Measurements from ENCODE around the gene FGF18. TPM values are rescaled to one million over a fixed set of nuclear protein-coding genes. Genes with fewer than 3 reads are reported as not detected.
"Not testable (repeated sequence)": the region's sequence is repeated elsewhere in the genome, so short reads cannot be mapped to it uniquely, and the experiment has no call there.

Gene FGF18
- total and polyA plus RNA-seq, 9 of the 15 experiments (the other 6 are each of a cell fraction or from before 2014, with no cell fraction given), result 0.05 to 0.18 (median 0.11) TPM; not detected in 6

DNA sequence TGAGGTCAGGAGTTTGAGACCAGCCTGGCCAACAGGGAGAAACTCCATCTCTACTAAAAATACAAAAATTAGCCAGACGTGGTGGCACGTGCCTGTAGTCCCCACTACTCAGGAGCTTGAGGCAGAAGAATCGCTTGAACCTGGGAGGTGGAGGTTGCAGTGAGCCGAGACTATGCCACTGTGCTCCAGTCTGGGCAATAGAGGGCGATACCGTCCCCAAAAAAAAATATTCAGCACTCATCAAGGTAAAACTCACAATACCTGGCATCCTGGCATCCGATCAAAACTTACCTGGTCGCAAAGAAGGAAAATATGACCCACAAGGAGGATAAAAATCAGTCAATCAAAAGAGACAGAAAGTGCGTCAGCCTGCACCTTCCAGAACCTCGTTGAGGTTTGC lies 48.6 kb upstream of the FGF18 start:
- H3K27me3 ChIP-seq (ENCODE audit: control insufficient read depth in 2 of 2, insufficient read depth in 2 of 2, low read length in 2 of 2), result peaks cover 16 to 46% of the 10 kb centered on the region in 2 experiments
- ATAC-seq, result 0 out of 3 replicates have a peak, but pooled peaks have one; percentile 33
- H3K36me3 ChIP-seq (ENCODE audit: control insufficient read depth, insufficient read depth, low read length); H3K79me2 ChIP-seq (ENCODE audit: control insufficient read depth, insufficient read depth, low read length); H3K4me2 ChIP-seq (ENCODE audit: insufficient read depth, low read length); H2AFZ ChIP-seq (ENCODE audit: low read depth, low read length); in situ Hi-C loops (cut with MboI); H3K4me1 ChIP-seq (replicated peaks in 1 of 2; ENCODE audit: control insufficient read depth in 2 of 2, insufficient read depth in 2 of 2, low read length in 2 of 2); POLR2A ChIA-PET; H3K9me3 ChIP-seq (replicated peaks; ENCODE audit: control insufficient read depth, insufficient read depth, low read depth, low read length); DNase-seq (ENCODE audit: extremely low read depth in 1 of 4, low spot score in 3 of 4); H3K9me1 ChIP-seq (ENCODE audit: control insufficient read depth, insufficient read depth, low read length); BruUV-seq (replicated peaks); H3K4me3 ChIP-seq; H4K20me1 ChIP-seq (replicated peaks; ENCODE audit: control insufficient read depth, insufficient read depth, low read length); intact Hi-C loops (cut with micrococcal nuclease); H3K9ac ChIP-seq (ENCODE audit: insufficient read depth in 1 of 2, low read depth in 2 of 2, low read length in 2 of 2); H3K27ac ChIP-seq (ENCODE audit: extremely low read depth, low read depth, low read length); FAIRE-seq: not testable (repeated sequence)
- TF ChIP-seq, protein P1, sequence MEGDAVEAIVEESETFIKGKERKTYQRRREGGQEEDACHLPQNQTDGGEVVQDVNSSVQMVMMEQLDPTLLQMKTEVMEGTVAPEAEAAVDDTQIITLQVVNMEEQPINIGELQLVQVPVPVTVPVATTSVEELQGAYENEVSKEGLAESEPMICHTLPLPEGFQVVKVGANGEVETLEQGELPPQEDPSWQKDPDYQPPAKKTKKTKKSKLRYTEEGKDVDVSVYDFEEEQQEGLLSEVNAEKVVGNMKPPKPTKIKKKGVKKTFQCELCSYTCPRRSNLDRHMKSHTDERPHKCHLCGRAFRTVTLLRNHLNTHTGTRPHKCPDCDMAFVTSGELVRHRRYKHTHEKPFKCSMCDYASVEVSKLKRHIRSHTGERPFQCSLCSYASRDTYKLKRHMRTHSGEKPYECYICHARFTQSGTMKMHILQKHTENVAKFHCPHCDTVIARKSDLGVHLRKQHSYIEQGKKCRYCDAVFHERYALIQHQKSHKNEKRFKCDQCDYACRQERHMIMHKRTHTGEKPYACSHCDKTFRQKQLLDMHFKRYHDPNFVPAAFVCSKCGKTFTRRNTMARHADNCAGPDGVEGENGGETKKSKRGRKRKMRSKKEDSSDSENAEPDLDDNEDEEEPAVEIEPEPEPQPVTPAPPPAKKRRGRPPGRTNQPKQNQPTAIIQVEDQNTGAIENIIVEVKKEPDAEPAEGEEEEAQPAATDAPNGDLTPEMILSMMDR (IDR thresholded peaks at IDR 0.05 in 2 of 3, conservative IDR thresholded peaks at IDR 0.05 in 1 of 3; ENCODE audit: insufficient read depth in 2 of 3, low read depth in 1 of 3, low read length in 3 of 3), result peak in 1 of 3 experiments; percentile 21; a peak in 1 of 6 replicates
- TF ChIP-seq RAD21 (CRISPR knock-in tag; conservative IDR thresholded peaks at IDR 0.05 in 1 of 2, IDR thresholded peaks at IDR 0.05 in 1 of 2), result 0 out of 4 replicates have a peak, but pooled peaks of 1 of the 2 experiments have one; percentile 11
- CTCF ChIA-PET (ENCODE audit: low intra/inter-chr PET ratio), result interaction anchor here (0.5 to 1.1 kb wide), 2 partner anchors 14 to 536 kb away, joined by 3 read pairs; no protein-coding TSS in a partner anchor
- WGBS (ENCODE audit: insufficient coverage, low coverage, missing lambda C conversion rate), result 3% methylated on average over 10 of the region's 10 CpGs

DNA sequence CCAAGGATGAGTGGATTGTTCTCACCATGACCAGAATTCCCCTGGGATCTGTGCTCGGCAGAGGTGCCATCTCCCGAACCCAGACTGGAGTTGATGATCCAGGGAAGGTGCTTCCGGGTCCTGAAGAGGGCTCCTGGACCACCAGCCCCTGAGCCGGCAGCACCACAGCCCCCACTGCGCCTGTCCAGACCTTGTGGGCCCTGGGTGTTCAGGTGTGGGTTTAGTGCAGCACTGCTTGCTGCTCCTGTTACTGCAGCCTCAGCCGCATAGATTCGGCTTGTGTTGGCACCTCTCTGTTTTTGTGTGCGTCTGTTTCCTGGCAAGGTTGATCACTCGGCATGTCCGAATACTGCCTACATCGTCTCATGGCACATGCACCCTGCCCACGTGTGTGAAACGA lies 48.1 kb upstream of the FGF18 start:
- no peak for DNase-seq (ENCODE audit: extremely low read depth in 1 of 4, low spot score in 3 of 4)
- Histone ChIP-seq H3K4me1 (replicated peaks in 1 of 2; ENCODE audit: control insufficient read depth in 2 of 2, insufficient read depth in 2 of 2, low read length in 2 of 2) (no peaks in the 10 kb centered on the region), H3K9me3 (replicated peaks; ENCODE audit: control insufficient read depth, insufficient read depth, low read depth, low read length) (no peaks in the 10 kb centered on the region), H3K9me1 (ENCODE audit: control insufficient read depth, insufficient read depth, low read length) (no peaks in the 10 kb centered on the region), H3K79me2 (ENCODE audit: control insufficient read depth, insufficient read depth, low read length) (no peaks in the 10 kb centered on the region), H3K27ac (ENCODE audit: extremely low read depth, low read depth, low read length) (no peak overlapping the region), H3K36me3 (ENCODE audit: control insufficient read depth, insufficient read depth, low read length) (no peaks in the 10 kb centered on the region), H3K9ac (ENCODE audit: insufficient read depth in 1 of 2, low read depth in 2 of 2, low read length in 2 of 2) (no peak overlapping the region), H2AFZ (ENCODE audit: low read depth, low read length) (no peak overlapping the region), H3K4me3 (no peak overlapping the region), H4K20me1 (replicated peaks; ENCODE audit: control insufficient read depth, insufficient read depth, low read length) (no peaks in the 10 kb centered on the region), H3K4me2 (ENCODE audit: insufficient read depth, low read length) (no peak overlapping the region), H3K27me3 (ENCODE audit: control insufficient read depth in 2 of 2, insufficient read depth in 2 of 2, low read length in 2 of 2) (peaks cover 13 to 41% of the 10 kb centered on the region in 2 experiments)
- POLR2A ChIA-PET, result no interaction called here
- intact Hi-C loops (cut with micrococcal nuclease) (no loop called here), in situ Hi-C loops (cut with MboI) (no loop called here)
- no peak for FAIRE-seq
- CTCF ChIA-PET (ENCODE audit: low intra/inter-chr PET ratio), result no interaction called here
- WGBS (ENCODE audit: insufficient coverage, low coverage, missing lambda C conversion rate), result 21% methylated on average over 13 of the region's 13 CpGs
- ATAC-seq, result peak; percentile 29; the same call in 2 of the 3 replicates
- no TSS peak for BruUV-seq (replicated peaks)
- TF ChIP-seq SOX6 (IDR thresholded peaks at IDR 0.05) (no peak), FOXA3 (CRISPR knock-in tag; conservative IDR thresholded peaks at IDR 0.05 in 1 of 2, IDR thresholded peaks at IDR 0.05 in 1 of 2) (no peak), GTF2A2 (tag; IDR thresholded peaks at IDR 0.05) (no peak), BCL6 (CRISPR knock-in tag; IDR thresholded peaks at IDR 0.05) (no peak), ZFP30 (CRISPR knock-in tag; IDR thresholded peaks at IDR 0.05; ENCODE audit: borderline replicate concordance) (no peak)
- TF ChIP-seq, protein P2, sequence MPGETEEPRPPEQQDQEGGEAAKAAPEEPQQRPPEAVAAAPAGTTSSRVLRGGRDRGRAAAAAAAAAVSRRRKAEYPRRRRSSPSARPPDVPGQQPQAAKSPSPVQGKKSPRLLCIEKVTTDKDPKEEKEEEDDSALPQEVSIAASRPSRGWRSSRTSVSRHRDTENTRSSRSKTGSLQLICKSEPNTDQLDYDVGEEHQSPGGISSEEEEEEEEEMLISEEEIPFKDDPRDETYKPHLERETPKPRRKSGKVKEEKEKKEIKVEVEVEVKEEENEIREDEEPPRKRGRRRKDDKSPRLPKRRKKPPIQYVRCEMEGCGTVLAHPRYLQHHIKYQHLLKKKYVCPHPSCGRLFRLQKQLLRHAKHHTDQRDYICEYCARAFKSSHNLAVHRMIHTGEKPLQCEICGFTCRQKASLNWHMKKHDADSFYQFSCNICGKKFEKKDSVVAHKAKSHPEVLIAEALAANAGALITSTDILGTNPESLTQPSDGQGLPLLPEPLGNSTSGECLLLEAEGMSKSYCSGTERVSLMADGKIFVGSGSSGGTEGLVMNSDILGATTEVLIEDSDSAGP (CRISPR knock-in tag; IDR thresholded peaks at IDR 0.05), result no peak
- TF ChIP-seq, protein P3, sequence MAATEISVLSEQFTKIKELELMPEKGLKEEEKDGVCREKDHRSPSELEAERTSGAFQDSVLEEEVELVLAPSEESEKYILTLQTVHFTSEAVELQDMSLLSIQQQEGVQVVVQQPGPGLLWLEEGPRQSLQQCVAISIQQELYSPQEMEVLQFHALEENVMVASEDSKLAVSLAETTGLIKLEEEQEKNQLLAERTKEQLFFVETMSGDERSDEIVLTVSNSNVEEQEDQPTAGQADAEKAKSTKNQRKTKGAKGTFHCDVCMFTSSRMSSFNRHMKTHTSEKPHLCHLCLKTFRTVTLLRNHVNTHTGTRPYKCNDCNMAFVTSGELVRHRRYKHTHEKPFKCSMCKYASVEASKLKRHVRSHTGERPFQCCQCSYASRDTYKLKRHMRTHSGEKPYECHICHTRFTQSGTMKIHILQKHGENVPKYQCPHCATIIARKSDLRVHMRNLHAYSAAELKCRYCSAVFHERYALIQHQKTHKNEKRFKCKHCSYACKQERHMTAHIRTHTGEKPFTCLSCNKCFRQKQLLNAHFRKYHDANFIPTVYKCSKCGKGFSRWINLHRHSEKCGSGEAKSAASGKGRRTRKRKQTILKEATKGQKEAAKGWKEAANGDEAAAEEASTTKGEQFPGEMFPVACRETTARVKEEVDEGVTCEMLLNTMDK (IDR thresholded peaks at IDR 0.05; ENCODE audit: borderline replicate concordance, insufficient read depth, low read depth, low read length, poor library complexity, severe bottlenecking), result no peak
